Ascending aorta (tissue), 2 donors: ENCODE measurements around the gene CABCOCO1. TPM values are rescaled to one million over a fixed set of nuclear protein-coding genes. Genes with fewer than 3 reads are reported as not detected.

Experiments used
- DNase-seq, 2 donors: peaks; one replicate each; pipeline ENCODE4 v3.0.0-alpha.2; 2019; ENCODE audit warnings: low spot score in 2 of 2
- H3K27ac ChIP-seq, 2 donors: fragments of 200-600 bp; sonication (generic); one replicate each; pipeline ENCODE4 v1.5.1; 2016 to 2017; ENCODE audit warnings: mild to moderate bottlenecking in 1 of 2
- H3K27me3 ChIP-seq: fragments of 200-600 bp; sonication (generic); one replicate; pipeline ENCODE4 v1.5.1; 2017
- H3K36me3 ChIP-seq, 2 donors: fragments of 200-600 bp; sonication (generic); one replicate each; pipeline ENCODE4 v1.5.1; 2016
- H3K4me1 ChIP-seq, 2 donors: fragments of 200-600 bp; sonication (generic); one replicate each; pipeline ENCODE4 v1.5.1; 2016 to 2017; ENCODE audit warnings: mild to moderate bottlenecking in 1 of 2
- H3K4me3 ChIP-seq, 2 donors: fragments of 200-600 bp; sonication (generic); one replicate each; pipeline ENCODE4 v1.5.1; 2016 to 2017; ENCODE audit warnings: mild to moderate bottlenecking in 1 of 2
- H3K9me3 ChIP-seq, 2 donors: fragments of 200-600 bp; sonication (generic); one replicate each; pipeline ENCODE4 v1.5.1; 2016
- CTCF ChIP-seq, 3 experiments: fragments of 200-600 bp in 2 of 3; fragments of 450-650 bp in 1 of 3; sonication (generic) in 2 of 3; IDR thresholded peaks; one replicate each; pipeline ENCODE4 v1.5.1; 2016 to 2019; ENCODE audit warnings: antibody characterized with exemption in 3 of 3, mild to moderate bottlenecking in 1 of 3, moderate library complexity in 1 of 3
- intact Hi-C: fragments of 100-400 bp; cut with DNase I; formaldehyde crosslinking; loops from one replicate; pipeline ENCODE4 v1.15.1; 2023
- total RNA-seq: library from RNA; depleted of rRNA; stranded (reverse); fragments of >200 nt; gene quantifications from one replicate; pipeline ENCODE4 v1.1.0, GENCODE V29; 2016

The CABCOCO1 gene
- total RNA-seq, 1 donor from 2014 or later, result not detected

GRCh38 chr10:61752111-61753011 is 89.6 kb downstream of the CABCOCO1 start:
- H3K36me3 ChIP-seq, result no peaks in the 10 kb centered on the region
- peak overlapping the region in 1 of 2 donors; percentile 21 for H3K4me3 ChIP-seq
- H3K4me1 ChIP-seq, result peaks cover 0 to 29% of the 10 kb centered on the region in 2 donors
- peak overlapping the region; percentile 49 to 65 for H3K27ac ChIP-seq
- intact Hi-C loops, result loop anchor here (5.0 to 10.0 kb wide), 3 partner anchors 80 to 492 kb away; no protein-coding TSS in a partner anchor
- no peaks in the 10 kb centered on the region for H3K9me3 ChIP-seq
- TF ChIP-seq CTCF (IDR thresholded peaks at IDR 0.05), result no peak
- no peak for DNase-seq
- H3K27me3 ChIP-seq, result no peaks in the 10 kb centered on the region

- Histone ChIP-seq H3K36me3 (no peaks in the 10 kb centered on the region), H3K4me1 (peaks cover 0 to 31% of the 10 kb centered on the region in 2 donors), H3K27ac (peak overlapping the region in 1 of 2 donors; percentile 17), H3K4me3 (no peak overlapping the region), H3K27me3 (no peaks in the 10 kb centered on the region), H3K9me3 (no peaks in the 10 kb centered on the region)
- no peak for DNase-seq
- intact Hi-C loops, result loop anchor here (5.0 to 10.0 kb wide), 3 partner anchors 79 to 491 kb away; no protein-coding TSS in a partner anchor
- no peak for TF ChIP-seq CTCF (IDR thresholded peaks at IDR 0.05)
Measured at GRCh38 chr10:61753453-61753852, 90.7 kb downstream of the CABCOCO1 start.

- H3K27me3 ChIP-seq, result no peaks in the 10 kb centered on the region
- no peak for TF ChIP-seq CTCF (IDR thresholded peaks at IDR 0.05)
- peaks cover 0 to 29% of the 10 kb centered on the region in 2 donors for H3K4me1 ChIP-seq
- intact Hi-C loops, result loop anchor here (5.0 to 10.0 kb wide), 3 partner anchors 77 to 490 kb away; no protein-coding TSS in a partner anchor
- H3K4me3 ChIP-seq, result no peak overlapping the region
- peak overlapping the region in 1 of 2 donors; percentile 14 for H3K27ac ChIP-seq
- no peaks in the 10 kb centered on the region for H3K36me3 ChIP-seq
- no peak for DNase-seq
- H3K9me3 ChIP-seq, result no peaks in the 10 kb centered on the region
Measured at GRCh38 chr10:61754587-61755550, 92.1 kb downstream of the CABCOCO1 start.

GRCh38 chr10:61757001-61757400 is 94.3 kb downstream of the CABCOCO1 start:
- no peak for TF ChIP-seq CTCF (IDR thresholded peaks at IDR 0.05)
- no peaks in the 10 kb centered on the region for H3K9me3 ChIP-seq
- intact Hi-C loops, result loop anchor here (10.0 kb wide), 1 partner anchor 488 kb away; no protein-coding TSS in a partner anchor
- H3K4me1 ChIP-seq, result peaks cover 0 to 16% of the 10 kb centered on the region in 2 donors
- H3K27ac ChIP-seq, result no peak overlapping the region
- no peaks in the 10 kb centered on the region for H3K27me3 ChIP-seq
- H3K36me3 ChIP-seq, result no peaks in the 10 kb centered on the region
- DNase-seq, result no peak
- H3K4me3 ChIP-seq, result no peak overlapping the region
